GM11168 (cell line): ENCODE data around the gene SPNS1.

Source experiments
- in situ Hi-C: fragments of 300-500 bp; cut with MboI; formaldehyde crosslinking; loops from one replicate; pipeline ENCODE4 v1.12.0; 2022; ENCODE audit warnings: low sequenced_read_pairs; ENCODE audit not compliant: unreplicated experiment

SPNS1 gene

DNA sequence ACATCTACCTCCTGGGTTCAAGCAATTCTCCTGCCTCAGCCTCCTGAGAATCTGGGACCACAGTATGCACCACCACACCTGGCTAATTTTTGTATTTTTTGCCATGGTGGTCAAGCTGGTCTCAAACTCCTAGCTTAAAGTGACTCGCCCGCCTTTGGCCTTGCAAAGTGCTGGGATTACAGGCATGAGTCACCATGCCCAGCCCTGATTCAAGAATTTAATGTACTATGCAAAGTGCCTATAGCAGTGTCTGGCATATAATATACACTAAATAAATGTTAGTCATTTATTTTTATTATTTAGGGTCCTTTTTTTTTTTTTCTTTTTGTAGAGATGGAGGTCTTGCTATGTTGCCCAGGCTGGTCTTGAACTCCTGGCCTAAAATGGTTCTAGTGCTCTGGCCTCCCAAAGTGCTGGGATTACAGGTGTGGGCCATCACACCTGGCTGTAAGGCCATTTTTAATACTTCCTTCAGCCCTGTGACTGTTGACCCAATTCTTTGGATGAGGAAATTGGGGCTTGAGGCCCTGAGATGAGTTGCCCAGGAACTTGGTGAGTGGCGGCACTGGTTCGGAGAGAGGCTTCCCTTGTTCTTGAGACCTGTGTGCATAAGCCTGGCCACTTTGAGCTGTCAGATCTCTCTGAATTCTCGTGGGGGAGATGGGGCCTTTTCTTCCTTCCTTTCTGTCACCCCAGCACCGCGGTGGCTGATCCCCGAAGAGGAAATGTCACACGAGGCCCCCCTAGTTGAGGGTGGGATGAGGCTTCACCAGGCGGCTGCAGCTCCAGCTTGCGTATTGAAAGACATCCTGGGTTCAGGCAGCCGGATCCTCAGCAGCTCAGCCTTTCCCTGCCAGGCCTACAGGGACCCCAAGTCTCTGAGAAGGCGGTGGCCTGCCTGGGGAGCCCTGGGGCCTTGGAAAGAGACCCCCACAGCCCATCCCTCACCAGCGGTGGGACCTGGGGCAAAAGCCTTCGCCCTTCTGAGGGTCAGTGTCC is 49.0 kb downstream of the SPNS1 start:
- in situ Hi-C loops: no loop called here

DNA sequence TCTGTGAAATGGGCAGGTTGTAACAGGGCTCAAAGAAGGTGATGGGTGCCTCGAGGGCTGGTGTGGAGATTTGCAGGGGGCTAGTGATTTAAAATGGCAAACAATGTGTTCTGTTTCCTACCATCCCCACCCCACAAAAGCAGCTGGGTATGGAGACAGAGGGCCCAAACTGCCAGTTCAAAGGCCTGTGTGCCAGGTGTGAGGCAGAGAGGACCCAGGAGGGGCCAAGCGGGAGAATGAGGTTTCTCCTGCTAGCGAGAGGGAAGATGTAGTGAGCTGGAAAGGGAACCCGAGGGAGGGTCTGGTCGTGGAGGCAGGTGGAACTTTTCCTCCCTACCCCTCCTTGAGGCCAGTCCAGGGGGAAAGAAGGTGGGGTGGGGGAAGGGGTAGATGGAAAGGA is 49.7 kb downstream of the SPNS1 start:
- in situ Hi-C loops: no loop called here

DNA sequence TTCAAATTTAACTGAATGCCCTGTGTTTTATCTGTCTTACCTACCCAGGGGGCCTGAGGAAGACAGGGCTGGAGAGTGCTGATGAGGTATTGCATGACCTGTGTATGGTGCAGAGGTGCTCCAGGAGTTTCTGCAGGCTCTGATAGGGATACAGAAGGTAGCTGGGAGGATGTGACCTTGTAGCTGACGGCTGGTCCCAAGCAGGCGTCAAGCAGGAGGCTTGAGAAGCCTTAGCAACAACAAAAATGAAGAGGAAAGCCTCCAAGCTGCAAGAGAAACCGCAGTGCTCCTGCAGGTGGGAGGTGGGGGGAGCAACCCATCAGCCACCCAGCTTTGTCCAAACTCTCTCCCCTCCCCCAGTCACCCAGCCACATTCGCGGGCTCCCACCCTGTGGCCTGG is 50.6 kb downstream of the SPNS1 start:
- in situ Hi-C loops: no loop called here

DNA sequence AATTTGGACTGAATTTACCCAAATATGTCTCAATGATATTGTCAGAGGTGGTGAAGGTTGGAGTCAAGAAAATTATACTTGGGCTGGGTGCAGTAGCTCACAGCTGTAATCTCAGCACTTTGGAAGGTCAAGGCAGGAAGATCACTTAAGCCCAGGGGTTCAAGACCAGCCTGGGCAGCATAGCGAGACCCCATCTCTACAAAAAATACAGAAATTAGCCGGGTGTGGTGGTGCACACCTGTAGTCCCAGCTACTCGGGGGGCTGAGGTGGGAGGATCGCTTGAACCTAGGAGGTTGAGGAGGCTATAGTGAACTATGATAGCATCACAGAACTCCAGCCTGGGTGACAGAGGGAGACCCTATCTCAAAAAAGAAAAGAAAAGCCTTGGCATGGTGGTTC is 51.2 kb downstream of the SPNS1 start:
- in situ Hi-C loops: no loop called here

DNA sequence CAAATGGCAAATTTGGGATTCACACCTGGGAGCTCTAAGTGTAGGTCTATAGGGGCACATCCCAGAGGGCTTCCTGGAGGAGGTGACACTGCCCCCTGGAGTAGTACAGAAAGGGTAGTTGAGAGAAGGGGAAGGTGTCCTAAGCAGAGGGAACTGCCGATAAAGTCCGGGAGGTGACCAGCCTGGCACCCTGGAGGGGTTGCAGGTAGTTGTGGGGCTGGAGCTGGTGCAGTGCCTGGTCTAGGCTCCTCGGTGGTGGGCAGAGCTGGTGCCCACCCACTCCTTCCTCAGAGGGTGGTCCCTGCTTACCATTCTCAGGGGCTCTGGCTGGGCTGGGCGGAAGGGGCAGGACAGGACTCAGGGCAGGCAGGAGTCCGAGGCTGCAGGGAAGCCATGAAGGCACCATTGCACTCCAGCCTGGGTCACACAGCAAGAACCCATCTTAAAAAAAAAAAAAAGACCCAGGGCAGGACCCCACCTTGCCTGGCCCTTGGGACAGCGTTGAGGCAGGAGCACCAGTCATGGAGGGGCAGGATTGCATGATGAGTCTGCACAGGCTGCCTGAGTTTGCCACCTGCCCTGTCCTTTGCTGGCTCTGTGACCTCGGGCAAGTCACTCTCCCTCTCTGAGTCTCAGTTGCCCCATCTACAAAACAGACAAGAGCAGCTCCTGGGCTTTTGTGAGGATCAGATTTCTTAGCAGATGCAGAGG is 54.0 kb downstream of the SPNS1 start:
- in situ Hi-C loops: no loop called here

DNA sequence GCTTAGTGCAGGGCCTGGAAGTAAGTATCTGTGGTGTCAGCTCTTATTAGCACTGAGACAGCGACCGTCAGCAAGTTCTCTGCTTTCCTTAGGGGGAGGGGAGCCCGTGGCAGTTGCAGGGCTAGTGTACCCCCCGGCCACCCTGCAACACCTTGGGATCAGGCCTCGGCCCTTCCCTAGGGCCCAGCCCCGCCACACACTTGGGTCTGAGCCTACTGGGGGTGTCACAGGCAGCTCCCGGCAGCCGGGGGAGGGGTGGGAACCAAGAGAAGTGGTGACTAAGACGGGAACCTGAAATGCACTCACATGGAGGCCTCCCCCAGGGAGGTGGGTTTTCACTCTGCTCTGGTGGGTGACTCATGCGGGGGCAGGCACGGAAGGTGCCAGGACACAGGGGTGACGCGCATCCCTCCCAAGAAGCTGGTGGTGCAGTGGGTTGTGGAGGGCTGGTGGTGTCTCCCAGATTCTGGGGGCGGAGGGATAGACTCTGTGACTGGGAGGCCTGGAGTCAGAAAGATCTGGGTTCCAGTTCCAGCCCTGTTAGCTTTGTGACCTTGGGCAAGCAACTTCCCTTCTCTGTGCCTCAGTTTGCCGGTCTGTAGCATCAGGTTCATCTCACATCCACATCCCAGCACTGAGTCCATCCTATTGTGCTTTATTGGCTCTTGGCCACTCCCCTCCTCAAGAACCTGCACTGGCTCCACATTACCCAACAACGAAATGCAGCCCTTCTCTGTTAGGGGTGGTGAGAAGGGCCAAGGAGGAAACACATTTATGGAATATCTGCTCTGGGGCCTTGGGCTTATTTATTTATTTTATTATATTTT is 54.8 kb downstream of the SPNS1 start:
- in situ Hi-C loops: no loop called here

DNA sequence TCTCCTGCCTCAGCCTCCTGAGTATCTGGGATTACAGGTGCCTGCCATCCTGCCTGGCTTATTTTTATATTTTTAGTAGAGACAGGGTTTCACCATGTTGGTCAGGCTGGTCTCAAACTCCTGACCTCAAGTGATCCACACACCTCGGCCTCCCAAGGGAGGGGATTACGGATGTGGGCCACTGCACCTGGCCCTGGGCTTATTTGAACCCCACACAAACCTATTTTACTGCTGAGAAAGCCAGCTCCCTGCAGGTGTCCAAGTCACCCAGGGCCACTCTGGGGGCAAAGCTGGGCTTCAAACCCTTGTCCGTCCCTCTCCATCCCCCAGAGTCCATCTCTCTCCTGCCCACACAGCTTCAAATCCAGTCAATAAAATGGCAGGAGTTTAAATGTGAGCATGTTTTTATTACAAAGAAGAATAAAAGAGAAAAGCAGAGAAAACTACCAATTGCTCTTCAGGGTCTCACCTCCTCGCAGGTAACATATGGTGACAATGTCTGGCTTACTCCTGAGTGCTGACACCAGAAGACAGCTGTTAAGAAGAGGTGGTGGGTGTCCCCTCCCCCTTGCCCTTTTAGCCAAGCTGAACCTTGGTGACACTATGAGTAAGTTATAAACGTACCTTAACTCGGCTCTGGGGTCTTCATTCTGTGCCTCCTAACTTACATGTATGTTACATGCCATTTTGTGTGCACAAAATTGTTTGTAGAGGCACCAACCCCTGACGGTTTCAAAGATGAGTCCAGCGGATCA is 55.7 kb downstream of the SPNS1 start:
- in situ Hi-C loops: no loop called here
